B cell (primary cell): Measurements from ENCODE around the gene TRIM9.
"Not testable (repeated sequence)": the region's sequence is repeated elsewhere in the genome, so short reads cannot be mapped to it uniquely, and the experiment has no call there.

Experiments
- EZH2 ChIP-seq: IDR thresholded peaks from 2 replicates; pipeline ENCODE4 v1.6.1; 2012; ENCODE audit warnings: borderline replicate concordance, low read depth, mild to moderate bottlenecking, moderate library complexity, low read length; ENCODE audit not compliant: insufficient read depth, poor library complexity, severe bottlenecking
- TF ChIP-seq, protein P1 (sequence below): fragments of 200-600 bp; IDR thresholded peaks from one replicate; pipeline ENCODE4 v1.8.0; 2022; ENCODE audit warnings: antibody characterized with exemption, mild to moderate bottlenecking

DNA sequence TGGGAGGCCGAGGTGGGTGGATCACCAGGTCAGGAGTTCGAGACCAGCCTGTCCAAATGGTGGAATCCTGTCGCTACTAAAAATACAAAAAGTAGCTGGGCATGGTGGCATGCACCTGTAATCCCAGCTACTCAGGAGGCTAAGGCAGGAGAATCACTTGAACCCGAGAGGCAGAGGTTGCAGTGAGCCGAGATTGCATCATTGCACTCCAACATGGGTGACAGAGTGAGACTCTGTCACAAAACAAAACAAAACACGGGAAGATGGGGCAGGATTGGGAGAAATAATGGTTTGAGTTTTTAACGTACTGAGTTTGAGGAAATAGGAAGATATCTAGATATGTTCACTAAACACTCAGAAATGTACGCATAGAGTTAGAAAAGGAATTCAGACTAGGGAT lies 153.3 kb downstream of the TRIM9 start:
- TF ChIP-seq, protein P1, sequence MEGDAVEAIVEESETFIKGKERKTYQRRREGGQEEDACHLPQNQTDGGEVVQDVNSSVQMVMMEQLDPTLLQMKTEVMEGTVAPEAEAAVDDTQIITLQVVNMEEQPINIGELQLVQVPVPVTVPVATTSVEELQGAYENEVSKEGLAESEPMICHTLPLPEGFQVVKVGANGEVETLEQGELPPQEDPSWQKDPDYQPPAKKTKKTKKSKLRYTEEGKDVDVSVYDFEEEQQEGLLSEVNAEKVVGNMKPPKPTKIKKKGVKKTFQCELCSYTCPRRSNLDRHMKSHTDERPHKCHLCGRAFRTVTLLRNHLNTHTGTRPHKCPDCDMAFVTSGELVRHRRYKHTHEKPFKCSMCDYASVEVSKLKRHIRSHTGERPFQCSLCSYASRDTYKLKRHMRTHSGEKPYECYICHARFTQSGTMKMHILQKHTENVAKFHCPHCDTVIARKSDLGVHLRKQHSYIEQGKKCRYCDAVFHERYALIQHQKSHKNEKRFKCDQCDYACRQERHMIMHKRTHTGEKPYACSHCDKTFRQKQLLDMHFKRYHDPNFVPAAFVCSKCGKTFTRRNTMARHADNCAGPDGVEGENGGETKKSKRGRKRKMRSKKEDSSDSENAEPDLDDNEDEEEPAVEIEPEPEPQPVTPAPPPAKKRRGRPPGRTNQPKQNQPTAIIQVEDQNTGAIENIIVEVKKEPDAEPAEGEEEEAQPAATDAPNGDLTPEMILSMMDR = not testable (repeated sequence)
- not testable (repeated sequence) for TF ChIP-seq EZH2
